AG08396 (cell line): ENCODE measurements around the gene NOP10.
"Not testable (repeated sequence)": the region's sequence is repeated elsewhere in the genome, so short reads cannot be mapped to it uniquely, and the experiment has no call there.

ENCODE experiments used
- DNase-seq: peaks from one replicate; pipeline ENCODE4 v3.0.0; 2012; ENCODE audit warnings: low spot score, mixed read lengths

The NOP10 gene

DNA sequence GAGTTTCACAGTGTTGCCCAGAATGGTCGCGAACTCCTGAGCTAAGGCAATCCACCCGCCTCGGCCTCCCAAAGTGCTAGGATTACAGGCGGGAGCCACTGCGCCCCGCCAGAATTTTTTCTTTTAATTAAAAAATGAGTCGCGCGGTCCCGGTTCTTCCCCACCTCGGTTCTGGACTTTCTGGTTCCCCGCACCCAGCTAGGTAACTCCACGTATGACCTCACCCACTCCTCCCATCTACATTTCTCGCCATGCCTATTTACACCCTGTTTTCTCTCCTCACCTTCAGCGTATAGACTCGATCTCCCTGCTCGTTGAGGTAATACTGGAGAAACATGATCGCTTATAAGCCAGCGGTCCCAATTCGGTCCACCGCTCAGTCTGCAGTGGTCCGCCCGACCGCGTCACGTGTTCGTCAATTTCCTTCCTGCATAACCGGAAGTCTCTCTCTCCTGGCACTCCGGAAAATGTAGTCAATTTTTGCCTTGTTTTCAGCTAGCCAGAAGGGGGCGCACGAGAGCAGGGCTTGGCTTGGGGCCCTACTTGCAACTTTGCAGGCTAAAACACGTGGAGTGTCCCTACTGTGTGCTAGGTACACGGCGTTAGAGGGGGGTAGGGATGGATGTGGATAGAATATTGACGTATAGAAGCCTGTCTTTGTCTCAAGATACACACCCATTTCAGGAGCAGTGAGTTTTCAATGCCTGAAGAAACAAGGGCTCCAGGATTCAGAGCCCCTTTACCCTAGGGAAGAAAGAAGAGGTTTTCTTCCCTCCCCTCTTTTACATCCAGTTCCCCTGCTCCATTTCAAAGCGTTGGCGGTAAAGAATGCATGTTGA, at the start of gene NOP10, which contains the start of gene NUTM1:
Gene NOP10 (minus strand): TSS at position 400 of the 839 bp plus-strand sequence. CDS start 63 bp downstream, at position 337.
Gene NUTM1 (plus strand): TSS at position 579 of the 839 bp plus-strand sequence. CDS start 382 bp downstream, outside the sequence.
- DNase-seq = peak; percentile 84

DNA sequence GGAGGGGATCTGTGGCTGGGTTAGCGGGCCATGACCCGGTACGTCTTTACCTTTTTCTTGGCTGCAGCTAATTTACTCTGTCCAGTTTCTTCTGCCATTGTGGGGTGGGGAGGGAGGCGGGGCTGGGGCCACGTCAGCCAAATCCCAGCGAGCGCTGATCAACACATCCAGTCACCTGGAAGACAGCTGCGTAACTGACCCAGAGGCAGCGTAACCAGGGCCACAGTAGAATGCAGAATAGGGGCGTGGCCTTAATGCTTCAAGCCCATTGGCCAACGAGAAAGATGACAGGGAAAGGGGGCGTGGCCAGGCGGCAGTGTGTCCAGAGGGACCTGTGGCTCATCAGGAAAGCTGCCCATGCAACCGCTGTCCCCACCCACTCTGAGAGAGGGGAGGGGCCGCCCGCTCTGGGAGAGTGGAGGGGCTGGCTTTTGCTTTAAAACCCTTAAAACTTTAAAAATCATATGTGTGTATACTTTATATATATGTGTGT, 46.7 kb upstream of the NOP10 start:
- not testable (repeated sequence) for DNase-seq

DNA sequence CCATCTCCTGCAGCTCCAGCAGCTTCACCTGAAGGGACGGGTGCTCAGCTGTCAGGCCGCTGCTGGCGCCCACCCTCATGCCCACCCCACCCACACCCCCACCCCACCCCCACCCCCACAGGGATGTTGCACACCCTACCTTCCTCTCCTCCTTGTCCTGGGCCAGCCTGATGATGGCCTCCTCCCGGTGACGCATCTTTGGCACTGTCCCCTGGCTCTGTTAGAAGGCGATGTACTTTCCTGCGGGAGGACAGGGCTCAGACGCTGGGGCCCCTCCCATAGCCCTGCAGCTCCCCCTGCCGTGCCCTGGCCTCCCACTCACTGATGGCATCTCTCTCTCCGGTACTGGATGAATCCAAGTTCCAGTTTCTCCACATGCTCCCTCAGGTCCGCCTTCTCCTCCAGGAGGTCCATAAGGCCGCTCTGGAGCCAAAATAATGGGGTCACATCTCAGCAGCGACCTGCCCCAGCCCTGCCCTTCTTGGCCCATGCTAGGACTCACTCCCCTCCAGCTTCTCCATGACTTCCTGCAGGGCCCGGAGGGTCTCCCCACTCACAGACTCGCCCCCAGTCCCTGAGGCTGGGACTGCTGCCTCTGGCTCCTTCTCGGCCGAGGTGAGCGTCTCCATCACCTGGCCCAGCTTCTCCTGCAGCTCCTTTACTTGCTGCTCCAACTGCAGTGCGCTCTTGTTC, 39.0 kb upstream of the NOP10 start:
- DNase-seq = not testable (repeated sequence)

DNA sequence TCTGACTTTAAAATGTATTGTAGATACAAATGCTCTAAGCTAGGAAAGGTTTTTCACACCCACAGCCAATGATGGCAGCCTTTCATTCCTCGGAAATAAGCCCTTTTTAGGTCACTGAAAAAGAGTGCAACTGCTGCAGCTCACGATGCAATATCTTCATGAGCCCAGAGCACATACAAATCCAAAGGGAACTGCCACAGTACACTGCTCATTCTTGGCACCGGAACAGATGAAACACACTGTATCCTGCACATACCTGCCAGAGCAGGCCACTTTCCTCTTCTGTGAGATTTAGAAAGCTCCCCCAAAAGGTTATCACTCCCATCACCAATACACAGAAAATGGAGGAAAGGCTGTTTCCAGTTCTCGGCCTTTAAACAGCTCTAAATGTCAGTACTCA, 37.6 kb upstream of the NOP10 start:
- DNase-seq = not testable (repeated sequence)

DNA sequence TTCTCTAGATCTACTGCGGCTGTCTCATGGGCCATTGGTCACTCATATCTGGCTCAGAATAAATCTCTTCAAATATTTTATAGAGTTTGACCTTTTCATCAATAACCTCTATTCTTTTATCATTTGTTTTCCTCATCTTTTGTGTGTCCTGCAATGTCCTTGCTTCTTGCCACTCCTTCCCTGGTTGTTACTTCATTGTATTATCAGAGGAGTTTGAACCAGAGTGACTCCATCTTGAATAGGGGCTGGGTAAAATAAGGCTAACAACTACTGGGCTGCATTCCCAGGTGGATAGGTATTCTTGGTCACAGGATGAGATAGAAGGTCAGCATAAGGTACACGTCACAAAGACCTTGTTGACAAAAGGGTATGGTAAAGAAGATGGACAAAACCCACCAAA, 33.9 kb upstream of the NOP10 start:
- DNase-seq = no peak

DNA sequence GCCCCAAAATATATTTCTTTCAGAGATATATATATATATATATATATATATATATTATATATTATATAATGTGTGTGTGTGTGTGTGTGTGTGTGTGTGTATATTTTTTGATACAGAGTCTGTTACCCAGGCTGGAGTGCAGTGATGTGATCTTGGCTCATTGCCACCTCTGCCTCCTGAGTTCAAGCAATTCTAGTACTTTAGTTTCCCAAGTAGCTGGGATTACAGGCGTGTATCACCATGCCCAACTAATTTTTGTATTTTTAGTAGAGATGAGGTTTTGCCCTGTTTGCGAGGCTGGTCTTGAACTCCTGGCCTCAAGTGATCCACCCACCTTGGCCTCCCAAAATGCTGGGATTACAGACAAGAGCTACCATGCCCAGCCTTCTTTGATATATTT, 32.6 kb upstream of the NOP10 start:
- DNase-seq = not testable (repeated sequence)

DNA sequence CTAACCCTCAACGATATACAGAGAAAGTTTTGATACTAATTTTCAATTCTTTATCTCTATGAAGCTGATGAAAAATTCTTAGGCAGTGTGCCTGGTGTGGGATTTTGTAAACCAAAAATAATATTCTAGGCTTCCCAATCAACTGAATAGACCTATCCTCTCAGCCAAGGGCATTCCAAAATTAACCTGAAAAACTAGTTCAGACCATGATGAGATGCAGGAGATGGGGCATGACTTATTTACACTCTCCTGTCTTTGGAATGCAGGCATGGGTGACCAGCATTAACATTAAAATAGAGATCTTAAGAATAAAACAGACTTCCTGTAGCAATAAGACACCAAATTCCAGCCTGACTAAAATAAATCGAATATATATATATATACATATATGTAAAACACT, 31.9 kb upstream of the NOP10 start:
- DNase-seq = no peak

DNA sequence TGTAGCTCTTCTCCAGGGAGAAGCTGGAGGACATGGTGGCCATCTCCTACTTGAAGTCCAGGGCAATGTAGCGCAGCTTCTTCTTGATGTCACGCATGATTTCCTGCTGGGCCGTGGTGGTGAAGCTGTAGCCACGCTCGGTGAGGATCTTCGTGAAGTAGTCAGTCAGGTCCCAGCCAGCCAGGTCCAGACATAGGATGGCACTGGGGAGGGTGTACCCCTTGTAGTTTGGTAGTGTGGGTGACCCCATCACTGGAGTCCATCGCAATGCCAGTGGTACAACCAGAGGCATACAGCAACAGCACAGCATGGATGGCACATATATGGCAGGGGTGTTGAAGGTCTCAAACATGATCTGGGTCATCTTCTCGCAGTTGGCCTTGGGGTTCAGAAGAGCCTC, 31.0 kb upstream of the NOP10 start:
- DNase-seq = no peak

DNA sequence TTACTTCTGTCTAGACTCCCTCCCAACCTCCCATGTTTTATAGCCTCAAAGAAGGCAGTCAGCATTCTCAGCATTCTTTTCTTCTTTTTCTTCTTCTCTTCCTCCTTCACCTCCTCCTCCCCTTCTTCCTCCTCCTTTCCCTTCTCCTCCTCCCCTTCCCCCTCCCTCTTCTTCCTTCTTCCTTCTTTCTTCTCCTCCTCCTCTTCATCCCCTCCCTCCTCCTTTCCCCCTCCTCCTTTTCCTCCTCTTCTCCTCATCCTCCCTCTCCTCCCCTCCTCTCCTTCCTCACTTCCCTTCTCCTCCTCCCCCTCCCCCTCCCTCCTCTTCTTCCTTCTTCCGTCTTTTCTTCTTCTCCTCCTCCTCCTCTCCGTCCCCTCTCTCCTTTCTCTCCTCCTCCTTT, 27.7 kb upstream of the NOP10 start:
- DNase-seq = no peak

DNA sequence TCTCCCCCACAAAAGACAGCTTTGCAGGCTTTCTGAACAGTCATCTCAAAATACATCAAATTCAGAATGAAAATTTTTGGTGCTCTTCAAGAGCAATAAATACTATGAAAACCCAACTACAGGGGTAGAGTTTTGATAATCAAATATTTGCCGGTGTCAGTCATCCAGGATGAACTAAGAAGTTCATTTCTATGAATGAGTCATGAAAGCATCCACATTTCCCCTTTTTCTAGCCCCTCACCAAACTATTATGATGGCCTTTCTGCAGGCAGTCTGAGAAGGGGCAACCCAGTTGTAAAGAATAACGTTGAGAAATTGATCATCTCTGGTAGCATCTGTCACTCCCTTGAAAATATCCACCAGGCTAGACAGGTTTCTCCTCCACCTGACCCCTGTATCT, 27.2 kb upstream of the NOP10 start:
- DNase-seq = no peak

DNA sequence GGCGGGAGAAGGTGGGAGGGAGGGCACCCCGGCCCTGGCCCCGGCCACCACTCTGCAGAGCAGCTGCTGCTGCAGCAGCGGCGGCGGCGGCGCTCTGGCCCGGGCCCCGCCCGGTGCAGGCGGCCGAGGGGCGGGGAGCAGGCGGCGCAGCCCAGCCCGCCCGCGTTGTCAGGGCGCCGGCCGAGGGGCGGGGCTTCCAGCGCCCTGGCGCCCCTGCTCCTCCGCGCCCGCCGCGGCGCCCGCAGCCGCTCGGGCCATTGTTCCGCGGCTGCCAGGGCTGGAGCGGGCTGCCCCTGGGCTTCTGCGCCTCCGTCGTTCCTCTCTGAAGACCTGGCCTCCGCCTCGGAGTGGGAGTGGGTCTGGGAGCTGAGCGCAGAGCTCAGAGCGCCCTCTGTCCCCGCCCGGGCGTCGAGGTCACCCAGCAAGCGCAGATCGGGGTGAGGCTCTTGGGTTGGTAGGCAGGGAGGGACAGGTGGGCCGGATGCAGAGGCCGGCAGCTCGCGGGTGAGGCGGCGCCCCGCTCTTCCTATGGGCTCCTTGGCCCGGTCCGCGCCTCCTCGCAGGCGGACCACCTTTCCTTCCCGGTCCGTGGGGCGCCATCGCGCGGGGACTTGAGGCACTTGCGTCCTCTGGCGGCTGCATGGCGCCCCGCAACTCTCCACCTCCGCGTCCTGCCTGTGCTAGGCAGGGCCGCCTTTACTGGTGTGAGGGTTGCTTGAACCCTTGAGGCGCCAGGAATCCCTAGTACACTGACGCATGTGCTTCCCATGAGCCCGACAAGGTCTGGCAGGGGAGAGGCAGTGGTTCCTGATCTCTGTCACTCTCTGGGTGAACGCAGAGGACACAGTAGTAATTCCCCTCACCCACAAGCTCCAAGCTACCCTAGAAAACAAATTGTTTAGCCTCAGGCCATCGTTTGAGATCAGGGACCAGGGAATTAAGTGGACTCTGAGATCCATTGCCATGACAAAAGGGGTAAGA, 24.5 kb upstream of the NOP10 start, which contains the start of gene LPCAT4:
Gene LPCAT4 (minus strand): TSS at position 96 of the 981 bp plus-strand sequence. CDS start 96 bp downstream, outside the sequence.
- DNase-seq = peak; percentile 98

DNA sequence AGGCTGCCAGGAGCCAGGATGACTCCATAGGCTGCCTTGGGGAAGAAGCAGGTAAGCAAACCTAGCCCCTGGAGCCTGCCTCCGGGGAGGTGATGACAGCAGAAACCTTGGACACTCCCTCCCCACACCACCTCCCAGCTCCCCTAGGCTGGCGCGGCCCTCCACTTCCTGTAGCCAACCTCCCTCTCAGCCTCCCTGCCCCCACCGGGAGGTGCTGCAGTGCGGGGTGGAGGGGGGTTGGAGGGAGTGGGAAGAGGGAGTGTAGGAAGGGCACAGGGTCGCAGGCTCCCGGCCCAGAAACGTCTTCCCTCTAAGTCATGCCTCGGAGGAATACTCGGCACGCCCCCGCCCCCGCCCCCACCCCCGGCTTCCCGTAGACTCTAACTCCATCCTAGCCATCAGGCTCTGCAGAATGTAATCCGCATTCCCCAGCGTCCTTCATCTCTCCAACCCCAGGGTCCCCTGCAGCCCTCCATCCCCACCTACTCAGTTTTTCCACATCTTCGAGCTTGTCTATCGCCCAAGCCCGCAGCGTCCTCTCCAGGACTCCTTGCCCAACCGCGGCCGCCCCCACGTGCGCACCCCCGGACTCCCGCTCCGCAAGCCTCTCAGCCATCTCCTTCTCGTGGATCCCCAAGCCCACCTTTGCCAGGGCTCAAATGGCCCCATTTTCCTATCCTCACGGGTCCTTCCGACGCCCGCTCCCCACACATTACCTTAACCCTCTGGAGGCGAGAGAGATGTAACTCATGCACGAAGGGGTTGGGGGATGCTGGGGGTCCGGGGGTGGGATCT, 23.5 kb upstream of the NOP10 start:
- DNase-seq = peak; percentile 65

DNA sequence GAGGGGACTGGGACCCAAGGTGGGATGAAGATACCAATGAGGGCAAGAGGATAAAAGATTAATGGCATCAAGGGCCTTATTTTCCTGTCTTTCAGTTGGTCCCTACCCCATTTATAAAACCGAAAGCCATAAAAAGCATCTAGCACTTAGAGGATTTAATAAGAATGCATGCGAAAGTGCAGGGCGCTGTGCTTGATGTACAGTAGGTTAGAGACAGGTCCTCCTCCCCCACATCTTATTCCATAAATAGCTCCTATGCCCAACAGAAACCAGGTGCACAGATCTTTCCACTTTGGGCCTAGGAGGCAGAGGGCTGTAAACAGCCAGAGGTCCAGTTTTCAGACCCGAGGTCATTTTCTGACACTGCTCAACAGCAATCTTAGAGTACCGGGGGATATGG, 22.9 kb upstream of the NOP10 start:
- DNase-seq = no peak

DNA sequence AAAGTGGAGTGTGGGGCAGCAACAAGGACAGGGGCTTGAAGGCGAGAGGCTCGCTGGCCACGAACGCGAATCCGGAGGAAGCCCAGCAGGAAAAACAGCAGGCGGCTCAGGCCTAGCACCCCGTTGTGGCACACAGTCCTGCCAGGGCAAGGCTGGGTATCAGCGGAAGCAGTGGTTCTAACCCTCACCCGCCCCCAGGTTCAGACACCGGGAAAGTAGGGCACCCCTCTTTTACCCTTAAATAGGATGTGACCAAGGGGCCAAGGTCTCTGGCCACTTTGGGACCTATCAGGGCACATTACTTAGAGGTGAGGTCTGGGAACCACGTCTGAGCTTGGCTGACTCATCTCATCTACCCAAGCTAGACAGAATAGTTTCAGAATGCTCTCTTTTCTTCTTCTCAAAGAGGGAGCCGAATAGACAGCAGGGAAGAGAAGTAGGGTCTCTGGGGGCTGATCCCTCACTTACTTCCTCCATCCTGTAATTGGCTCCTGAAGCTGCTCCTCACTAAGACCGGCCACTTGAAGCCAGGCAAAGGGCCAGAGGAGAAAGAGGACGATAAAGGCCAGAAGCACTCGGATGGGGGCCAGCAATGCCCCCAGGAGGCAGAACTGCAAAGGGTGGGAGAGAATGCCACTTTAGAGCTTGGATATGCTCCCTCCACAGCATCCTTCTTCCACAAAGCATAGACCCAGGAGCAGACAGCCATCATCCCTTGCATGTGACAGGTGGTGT, 22.3 kb upstream of the NOP10 start:
- DNase-seq = no peak

DNA sequence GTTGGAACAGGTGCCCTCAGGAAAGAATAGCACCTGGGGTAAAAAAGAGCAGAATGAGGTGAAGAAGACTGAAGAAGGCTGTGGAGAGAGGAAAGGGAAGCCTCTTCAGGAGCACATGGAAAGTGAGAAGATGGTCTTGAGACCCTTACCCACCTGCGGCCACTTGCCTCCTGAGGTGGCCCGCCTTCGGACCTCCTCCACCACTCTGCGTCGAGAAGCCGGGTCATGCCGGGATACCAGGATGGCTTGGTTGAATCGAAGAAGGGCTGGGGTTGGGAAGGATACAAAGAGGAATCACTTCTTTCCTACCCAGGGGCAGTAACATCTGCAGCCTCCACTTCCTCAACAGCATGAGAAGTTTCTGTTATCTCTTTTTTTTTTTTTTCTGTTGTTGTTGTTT, 21.1 kb upstream of the NOP10 start:
- no peak for DNase-seq

DNA sequence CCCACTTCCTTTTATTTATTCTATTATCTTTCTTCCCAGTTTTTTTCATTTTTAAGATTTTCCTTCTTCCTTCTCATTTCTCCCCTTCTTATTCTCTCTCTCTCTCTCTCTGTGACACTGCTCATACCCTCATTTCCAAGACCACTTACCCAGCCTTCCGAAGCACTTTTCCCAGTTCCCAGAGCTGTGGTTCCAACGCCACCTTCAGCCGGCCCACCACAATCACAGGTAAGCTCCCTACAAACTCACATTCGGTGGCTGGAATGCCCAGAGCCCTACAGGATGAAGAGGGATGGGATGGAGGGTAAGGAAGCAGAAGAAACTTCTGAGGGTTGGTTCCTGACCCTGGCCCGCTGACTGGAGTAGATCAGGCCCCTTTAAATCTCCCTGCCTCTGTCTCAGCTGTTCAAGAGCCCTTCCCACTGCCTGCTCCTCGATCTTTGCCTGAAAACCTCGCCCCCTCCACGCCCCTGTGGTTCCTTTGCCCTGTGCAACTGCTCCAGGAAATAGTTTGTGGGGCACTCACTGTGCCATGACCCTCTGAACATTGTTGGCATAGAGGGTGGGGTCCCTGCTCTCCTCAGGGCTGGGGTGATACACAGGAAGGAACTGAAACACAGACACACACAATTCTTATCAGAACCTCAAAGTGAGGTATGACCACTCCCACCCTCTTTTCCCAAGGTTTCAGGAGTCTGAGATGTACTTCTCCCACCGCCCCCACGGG, 19.3 kb upstream of the NOP10 start:
- no peak for DNase-seq

DNA sequence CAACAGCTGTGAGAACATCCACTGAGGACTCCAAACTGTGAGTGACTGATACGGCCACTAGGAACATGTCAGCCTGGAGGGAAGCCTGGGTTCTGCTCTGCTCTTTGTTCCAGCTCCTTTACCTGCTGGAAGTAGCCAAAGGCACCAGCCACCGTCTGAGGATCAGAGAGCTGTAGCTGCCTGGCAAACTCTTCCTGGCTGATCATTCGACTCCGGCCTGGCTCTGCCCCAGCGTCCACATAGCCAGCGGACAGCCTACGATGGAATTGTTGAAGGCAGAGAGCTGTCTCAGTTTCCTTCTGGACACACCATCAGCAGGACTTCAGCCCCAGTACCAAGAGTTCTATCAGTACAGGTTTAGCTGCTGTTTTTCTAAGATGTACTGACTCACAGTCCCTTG, 18.3 kb upstream of the NOP10 start:
- DNase-seq = no peak

DNA sequence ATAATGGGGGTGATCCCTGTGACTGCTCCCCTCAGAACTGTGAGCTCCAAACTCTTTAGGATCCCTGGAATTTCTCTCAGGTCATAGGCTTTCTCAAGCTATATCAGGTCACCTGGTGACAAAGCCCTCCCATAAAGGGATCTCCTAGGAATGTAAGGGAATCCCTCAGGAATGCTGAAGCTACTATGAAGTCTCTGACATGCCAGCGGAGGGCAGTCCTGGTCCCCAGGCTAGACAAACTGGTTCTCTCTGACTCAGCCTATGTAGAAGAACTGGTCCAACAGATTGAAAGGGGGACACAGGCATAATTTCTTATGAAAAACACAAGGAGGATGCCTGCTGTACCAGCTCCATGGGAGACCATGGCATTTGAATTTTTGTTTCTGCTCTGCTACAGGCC, 17.4 kb upstream of the NOP10 start:
- DNase-seq = peak; percentile 27

DNA sequence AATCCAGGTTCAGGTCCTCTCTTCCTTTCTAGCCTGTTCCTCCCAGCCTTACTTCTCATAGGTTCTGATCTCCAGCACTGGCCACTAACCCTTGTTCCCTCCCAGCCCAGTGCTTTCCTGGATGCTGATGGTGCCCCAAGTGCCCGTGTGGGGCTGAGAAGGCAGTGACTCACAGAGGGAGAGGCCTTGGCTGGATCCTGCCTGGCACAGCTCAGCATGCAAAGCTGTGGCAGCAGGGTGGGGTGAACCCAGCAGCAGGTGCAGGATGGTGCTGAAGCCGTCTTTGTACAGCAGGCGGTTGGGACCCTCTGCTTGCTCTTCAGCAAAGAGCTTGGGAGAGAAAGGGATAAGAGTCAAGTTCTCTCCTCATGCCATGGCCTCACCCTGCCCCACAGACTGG, 16.5 kb upstream of the NOP10 start:
- DNase-seq = peak; percentile 18

DNA sequence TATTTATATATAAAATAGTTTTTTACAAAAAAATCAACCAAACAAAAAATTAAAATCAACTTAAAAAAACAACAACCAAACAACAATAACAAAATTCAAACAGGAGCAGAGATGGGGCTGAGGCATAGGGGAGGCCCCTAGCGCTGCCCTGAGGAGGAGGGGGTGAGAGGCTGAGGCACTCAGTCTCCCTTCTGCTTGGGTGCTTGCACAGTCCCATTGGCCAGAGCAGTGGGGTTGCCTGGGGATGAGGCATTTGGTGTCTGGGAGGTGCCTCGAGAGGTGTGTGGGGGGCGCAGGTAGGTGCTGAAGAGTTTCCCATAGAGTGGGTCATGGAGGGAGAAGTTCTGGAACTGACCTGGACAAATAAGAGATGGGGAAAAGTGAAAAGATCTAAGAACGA, 16.0 kb upstream of the NOP10 start:
- no peak for DNase-seq
